ENCODE data around the gene LHFPL4.
"Not testable (repeated sequence)": the region's sequence is repeated elsewhere in the genome, so short reads cannot be mapped to it uniquely, and the experiment has no call there.

The LHFPL4 gene

DNA sequence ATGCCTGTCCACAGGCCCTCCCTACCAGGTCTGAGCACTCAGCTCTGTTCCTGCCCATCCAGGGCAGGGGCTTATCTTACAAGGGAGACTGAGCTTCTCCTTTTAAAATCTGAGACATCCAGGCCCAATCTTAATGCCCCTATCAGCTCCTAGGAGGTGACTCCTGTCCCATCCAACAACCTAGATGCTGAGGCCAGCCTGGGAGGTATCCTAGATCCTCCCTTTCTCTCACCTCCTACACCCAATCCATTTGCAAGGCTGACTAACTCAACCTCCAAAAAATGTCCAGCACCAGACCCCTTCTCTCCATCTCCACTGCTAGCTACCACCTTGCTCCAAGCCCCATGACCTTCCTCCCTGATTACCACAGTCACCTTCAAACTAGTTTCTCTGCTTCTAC lies 17.4 kb downstream of the LHFPL4 start:
- no peak for DNase-seq

DNA sequence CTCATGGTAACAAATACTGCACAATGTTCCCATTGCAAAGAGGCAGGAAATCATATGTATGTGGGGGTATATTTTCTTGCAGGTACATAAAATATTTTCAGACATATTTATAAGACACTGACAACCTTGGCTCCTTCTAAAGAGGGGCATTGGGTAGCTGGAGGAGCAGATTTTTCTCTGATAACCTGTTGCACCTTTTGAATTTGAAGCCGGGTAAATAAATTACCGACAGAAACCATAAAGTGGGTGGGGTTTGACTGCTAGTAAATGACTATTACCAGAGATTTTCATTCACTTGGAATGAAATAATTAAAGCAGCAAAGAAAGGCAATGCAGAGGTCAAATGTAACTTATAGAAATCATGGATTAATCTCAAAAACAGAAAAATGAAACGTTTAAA lies 19.2 kb downstream of the LHFPL4 start:
- DNase-seq: no peak

DNA sequence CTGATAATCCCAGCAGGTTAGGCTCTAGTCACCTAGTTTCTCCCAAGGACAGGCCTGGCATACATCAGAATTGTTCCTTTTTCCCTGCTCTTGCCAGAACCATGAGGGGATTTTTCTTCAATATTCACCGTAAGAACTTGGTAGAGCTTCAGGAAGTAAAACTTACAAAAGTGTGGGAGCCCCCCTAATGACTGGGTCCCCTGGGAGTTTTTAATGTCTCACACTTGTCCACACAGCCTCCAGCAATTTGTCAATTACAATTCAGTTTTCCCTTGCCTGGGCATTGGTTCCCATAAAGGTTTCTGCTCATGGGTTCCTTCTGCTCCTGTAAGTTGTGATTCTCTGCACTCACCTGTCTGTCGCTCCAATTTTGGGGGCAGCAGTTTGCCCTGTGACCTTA lies 28.5 kb downstream of the LHFPL4 start:
- no peak for DNase-seq

DNA sequence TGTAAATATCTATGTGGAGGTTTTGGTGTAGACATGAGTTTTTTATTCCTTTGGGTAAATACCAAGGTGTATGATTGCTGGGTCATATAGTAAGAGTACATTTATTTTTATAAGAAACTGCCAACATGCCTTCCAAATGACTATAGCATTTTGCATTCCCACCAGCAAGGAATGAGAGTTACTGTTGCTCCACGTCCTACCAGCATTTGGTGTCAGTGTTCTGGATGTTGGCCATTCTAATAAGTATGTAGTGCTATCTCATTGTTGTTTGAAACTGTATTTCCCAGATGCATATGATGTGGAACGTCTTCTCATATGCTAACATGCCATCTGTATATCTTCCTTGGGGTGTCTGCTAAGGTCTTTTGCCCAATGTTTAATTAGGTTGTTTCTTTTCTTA lies 38.7 kb downstream of the LHFPL4 start:
- DNase-seq: no peak

DNA sequence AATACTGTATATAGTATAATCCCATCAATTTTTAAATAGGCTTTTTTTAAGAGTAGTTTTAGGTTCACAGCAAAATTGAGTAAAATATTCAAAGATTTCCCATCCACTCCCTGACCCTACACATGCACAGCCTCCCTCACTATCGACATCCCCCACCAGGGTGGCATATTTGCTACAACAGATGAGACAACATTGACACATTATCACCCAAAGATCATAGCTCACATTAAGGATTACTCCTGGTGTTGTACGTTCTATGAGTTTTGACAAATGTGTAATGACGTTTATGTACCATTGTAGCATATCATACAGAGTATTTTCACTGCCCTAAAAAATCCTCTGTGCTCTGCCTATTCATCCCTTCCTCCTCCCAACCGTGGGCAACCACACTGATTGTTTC lies 39.3 kb downstream of the LHFPL4 start:
- no peak for DNase-seq

DNA sequence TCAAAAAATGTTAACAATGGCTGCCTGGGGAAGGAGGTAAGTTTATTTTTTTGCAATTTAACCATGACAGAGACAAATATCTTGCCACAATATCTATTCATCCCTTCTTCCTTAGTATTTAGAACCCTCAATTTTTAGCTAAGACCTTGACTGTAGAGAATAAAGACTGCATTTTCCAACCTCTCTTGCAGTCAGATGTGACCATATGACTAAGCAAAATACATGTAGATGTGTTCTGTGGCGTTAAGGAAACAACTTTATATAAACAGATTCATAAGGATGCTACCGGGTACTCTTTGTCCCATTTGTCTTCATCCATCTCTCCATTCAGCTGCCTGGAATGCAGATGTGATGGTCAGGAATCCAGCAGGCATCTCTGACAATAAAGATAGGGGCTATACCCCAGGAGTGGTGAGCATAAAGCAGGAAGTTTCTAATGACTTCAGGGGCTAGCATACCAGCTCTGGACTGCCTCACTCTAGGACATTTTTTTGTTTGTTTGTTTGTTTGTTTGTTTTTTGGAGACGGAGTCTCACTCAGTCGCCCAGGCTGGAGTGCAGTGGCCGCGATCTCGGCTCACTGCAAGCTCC lies 41.1 kb downstream of the LHFPL4 start:
- no peak for DNase-seq

DNA sequence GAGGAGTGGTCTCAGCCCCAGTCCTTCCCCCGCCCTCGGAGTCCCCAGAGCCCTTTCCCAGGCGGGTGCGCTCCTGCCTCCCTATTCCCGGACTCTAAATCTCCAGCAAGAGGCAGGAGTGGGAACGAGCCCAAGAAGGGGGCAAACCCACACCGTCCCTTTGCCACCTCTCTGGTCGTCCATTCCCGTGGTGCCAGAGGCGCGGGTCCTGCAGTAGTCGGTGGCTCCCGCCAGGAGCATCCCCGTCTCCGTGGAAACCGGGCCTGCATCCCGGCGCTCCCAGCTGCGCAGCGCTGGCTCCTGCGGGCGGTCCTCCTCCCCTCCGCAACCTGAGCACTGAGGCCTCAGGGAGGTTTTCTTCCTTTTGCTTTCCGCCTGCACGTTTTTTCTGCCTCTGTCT lies 44.8 kb downstream of the LHFPL4 start:
- DNase-seq: no peak

DNA sequence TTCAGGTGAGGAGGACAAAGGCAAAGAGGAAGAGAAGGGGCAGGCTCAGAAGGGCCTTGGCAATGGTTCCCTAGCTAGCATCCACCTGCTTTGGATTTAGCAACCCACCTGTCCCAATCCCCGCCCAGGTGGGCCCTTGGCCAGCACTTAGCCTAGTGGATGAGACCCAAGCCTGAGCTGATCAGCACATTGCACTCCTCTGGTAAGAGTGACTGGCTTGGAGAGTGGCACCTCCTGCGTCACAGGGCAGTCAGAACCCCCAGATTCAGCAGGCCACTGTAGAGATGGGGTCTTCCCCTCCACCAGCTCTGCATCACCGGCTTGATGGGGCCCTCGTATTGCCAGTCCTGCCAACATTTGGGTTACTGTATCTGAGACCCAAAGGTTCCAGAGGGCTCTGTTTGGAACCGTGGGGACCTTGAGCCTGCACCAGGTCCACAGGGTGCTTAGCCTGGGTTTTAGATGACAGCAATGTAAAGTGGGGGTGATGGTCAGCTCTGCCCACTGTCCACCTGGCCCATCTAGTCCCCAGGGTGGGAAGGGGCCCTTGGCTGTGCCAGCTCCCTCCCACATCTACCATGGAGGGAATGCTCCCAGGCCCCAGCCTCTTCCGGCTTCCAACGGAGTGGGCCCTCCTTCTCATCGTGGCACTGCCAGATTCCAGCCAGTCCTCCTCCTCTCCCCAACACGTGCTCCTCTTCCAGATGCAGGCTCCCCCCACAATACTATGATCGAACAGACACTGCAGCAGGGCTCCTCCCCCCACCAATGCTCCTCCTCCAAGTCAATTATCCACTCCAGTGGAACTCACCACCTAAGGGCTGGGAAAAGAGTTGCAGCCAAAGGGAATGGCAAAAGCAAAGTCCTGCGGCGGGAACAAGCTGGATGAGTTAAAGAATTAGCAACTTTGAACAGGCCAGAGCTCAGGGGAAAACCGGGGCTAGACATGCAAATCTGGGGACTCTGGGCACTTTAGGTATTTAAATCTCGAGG lies 45.7 kb downstream of the LHFPL4 start:
- DNase-seq: no peak

DNA sequence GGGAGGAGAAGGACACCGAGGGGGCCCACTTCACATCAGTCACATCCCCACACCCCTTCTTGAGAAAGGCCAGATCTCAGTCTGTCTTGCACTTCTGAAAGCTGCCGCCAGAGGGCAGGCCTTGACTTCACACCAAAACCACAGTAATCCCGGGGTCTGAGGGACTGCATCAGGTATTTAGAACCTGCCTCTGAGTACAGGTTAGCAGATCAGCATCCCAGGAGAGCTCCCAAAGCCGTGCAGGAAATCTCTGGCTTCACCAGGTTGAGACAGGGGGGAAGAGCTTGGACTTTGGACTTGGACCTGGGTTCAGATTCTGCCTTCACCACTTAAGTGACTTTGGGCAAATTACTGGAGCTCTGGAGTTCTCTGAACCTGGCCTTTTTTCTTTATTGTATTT lies 50.3 kb downstream of the LHFPL4 start:
- peak; percentile 54 for DNase-seq

DNA sequence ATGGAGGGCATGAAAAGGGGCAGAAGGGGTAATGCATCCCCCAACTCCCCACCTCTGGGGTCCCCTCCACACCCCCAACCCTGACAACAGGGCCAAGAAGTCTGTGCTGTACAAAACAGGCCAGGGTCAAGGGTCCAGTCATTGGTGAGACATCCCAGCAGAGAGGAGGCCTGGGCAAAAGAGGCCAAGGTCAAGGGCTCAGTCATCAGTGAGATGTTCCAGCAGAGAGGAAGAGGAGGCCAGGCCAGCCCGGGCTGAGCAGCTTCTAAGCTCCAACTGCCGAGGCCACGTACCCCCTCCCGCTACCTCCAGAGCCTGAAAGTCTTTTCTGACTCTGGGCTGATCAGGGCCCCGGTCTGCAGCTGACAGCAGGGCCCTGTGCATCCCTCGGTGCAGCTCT lies 52.4 kb downstream of the LHFPL4 start:
- no peak for DNase-seq

DNA sequence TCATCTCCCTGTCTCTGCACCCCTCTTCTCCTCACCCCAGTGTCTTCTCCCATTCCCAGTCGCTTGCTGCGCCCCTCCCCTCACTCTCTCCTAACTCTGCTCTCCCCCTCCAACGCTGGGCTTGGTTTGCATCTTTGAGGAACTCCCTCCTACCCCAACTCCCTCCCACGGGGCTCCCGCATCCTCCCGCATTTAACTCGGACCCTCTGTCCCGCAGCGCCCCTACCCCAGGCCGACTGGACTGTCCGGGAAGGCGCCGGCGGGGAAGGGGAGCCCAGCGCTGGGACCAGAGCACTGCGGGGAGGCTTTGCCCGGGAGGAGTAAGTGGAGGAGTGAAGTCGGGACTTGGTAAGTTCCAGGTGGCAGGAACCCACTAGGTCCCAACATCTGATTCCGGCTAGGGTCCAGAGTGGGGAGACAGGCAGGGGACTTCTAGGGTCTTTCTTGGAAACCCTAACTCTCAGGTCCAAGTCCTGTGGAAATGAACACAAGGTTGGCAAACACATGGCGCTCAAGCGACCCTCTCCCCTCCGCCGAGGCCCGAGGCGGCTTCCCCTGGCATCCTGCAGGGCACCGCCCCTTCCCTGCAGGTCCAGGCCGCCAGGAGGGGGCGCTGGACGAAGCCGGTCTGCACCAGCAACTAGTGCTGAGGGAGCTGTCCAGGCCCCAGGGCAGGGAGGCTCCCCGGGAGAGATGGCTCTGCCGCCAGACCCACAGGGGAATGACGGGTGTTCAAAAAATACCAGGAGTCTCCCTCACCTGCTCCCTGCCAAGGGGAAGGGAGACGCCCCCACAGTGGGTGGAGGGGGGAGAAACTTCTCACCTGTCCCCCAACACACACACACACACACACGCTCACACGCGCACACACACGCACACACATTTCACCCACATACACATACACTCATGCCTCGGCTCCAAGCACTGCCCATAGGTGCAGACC lies 53.2 kb downstream of the LHFPL4 start:
- DNase-seq: peak; percentile 44

DNA sequence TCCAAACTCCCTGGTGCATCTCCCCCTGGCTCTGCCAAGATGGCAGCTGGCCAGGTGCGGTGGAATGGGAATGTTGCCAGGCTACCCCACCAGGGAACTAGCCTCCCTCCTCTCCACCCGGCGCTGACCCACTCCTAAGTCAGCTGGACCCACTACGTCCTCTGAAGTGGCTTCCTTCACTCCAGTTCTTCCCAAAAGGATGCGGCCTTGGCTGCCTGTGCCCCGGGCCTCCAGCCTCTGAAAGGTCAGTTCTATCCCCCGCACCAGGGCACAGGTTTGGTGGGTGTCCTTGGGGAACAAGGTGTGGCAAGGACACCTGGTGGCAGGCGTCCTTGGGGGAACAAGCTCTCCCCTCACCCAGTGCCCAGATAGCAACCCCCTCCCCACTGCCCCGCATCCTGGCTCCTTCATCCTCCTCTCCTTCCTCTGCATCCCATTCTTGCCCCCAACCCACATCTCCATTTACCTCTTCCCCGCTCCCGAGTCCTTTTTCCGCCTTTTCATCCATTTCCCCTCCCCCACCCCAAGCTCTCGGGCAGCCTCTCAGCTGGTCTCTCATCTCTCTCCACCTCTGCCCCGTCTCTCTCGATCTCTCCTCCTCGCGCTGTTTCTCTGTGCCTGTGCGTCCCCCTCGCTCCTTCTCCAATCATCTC lies 54.0 kb downstream of the LHFPL4 start:
- no peak for DNase-seq

DNA sequence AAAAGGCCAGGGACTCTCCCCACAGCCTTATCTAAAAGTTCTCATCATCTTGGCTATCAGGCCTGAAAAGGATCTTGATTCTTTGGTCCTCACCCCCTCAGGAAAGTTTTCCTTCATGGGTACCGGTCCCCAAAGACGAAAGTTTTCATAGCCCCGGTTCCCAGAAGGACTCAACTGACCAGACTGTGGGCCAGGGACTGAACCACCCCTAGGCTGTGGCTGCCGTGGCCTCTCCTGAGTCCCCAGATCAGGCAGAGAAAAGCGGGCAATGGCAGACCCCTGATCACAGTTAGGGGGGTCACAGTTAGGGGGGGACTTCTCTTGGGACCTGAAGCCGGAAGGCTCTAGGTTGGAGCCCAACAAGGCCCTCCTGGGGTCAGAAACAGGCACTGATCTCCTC lies 54.8 kb downstream of the LHFPL4 start:
- DNase-seq: no peak

DNA sequence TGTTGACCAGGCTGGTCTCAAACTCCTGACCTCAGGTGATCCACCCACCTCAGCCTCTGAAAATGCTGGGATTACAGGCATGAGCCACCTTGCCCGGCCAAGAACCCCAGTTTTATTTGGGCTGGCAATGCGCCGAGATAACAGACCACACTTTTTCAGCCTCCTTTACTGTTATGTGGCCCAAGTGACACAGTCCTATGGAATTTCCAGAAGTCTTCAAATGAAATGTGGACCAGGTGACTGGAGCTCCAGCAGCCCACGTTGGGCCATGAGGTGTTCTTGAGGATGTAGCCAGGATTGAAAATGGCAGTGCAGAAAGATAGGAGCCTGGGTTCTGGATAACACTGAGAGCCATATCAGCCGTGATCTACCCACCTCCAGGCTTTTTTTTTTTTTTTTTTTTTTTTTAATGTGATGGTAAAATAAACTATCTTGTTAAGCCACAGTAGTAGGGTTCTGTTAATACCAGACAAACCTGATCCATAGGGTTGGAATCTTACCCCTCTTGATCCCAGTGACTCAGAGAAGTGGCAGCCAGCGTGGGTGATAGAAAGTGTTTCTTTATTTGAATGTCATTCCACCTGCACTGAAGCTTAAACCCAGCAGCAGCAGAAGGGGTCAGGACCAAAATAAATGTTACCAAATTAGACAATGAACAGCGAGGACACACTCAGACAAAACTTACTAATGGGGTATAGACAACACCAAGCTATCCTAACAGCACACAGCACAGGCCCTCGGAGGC lies 55.6 kb downstream of the LHFPL4 start:
- DNase-seq: peak; percentile 49

DNA sequence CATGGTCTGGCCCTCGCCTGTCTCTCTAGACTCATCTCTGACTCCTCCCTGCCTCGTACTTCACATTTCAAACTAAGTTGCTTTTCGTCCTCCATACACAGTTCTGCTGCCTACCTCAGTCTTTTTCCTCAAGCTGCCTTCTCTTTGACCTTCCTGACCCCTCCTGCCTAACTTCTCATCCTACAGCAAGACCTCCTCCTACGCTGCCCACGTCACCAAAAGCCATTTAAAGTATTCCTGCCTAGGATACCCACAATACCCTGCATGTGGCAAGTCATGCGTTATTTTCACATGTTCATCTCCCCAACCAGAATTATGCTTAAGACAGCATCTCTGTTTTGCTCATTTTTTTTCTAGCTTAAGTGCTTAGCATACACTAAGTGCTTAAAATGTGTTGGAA lies 56.7 kb downstream of the LHFPL4 start:
- DNase-seq: no peak

DNA sequence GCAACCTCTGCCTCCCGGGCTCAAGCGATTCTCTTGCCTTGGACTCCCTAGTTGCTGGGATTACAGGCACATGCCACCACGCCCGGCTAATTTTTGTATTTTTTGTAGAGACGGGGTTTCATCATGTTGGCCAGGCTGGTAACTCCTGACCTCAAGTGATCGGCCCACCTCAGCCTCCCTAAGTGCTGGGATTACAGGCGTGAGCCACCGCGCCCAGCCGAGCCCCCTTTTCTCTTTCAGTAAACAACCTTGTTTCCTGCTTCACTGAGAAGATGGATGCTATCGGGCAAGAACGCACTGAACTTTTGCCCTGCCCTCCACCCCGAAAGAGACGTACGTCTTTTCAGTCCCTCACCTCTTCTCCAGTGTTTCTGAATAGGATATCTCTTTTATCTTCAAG lies 59.6 kb downstream of the LHFPL4 start:
- DNase-seq: not testable (repeated sequence)

DNA sequence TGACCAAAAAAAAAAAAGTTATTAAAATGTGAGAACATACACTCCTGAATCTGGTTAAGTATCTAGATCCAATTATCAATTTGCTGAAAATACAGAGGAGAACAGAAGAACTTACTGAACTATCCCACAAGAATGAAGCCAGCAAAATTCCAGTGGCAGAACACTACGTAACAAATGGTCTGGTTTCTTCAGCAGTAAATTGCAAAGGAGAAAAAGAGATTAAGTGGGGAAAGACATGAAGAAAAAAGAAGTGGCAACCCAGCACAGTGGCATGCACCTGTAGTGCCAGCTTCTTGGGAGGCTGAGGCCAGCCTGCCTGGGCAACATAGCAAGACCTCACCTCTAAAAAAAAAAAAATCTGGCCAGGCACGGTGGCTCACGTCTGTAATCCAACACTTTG lies 62.1 kb downstream of the LHFPL4 start:
- DNase-seq: no peak

DNA sequence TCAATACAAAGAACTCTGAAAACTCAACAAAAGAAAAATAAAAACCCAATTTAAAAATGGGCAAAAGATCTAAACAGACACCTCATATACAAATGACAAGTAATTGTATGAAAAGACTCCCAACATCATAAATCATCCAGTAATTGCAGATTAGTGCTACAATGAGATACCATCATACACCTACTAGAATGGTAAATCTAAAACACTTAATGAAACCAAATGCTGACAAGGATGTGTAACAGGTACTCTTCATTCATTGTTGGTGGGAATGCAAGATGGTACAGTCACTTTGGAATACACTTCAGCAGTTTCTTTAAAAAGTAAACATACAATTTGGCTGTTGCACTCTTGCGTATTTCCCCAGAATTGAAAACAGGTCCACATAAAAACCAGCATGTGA lies 68.4 kb downstream of the LHFPL4 start:
- DNase-seq: no peak

DNA sequence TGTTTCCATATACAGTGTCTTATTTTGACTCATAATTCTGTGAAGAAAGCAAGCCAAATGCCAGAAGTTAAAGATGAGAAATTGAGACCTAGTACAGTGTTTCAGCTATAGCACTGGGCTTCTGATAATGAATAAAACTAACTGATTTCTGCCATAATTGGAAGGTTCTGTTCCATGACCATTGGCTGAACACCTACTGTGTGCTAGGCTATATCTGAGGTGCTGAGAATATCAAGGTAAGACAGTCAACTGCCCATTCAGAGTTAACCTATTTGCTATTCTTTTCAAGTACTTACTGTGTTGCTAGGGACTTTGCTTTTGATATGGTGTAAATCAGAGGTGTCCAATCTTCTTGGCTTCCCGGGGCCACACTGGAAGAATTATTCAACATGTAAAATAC lies 73.4 kb downstream of the LHFPL4 start:
- no peak for DNase-seq

DNA sequence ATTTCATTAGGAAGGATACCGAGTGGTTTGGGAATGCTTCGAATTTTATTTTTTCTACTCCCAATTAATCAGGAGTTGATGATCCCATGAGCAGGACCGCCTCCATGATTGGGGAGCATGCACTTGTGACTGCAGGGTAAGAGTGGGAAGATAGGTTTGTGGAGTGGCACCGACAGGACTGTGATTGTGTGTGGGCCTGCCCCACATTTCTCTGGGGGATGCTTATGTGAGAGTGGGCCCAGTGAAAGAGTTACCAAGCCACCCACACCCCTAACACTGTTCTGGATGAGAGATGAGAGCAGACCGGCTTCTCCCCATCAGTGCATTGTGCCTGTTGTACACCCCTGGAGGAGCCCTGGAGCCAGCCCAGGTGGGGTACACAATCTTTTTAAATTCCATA lies 76.7 kb downstream of the LHFPL4 start:
- no peak for DNase-seq

DNA sequence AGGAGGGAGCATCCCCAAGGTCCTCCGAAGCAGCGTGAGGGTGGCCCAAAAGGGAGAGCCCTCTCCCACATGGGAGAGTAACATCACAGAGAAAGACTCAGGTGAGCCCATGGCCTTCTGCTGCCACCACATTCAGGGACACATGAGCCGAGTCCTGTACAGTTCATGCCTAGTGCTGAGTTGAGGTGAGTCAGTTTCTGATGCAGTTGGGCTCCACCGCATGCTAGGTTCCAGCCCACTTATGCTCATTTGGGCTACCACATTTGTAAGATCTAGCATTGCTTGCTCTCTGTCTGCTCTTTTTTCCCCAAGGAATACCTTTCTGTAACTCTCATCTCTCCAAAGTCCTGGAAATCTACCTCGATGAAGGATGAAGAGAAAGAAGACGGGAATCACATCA lies 79.1 kb downstream of the LHFPL4 start:
- DNase-seq: no peak
